Neuron (in vitro differentiated cells): ENCODE measurements around the gene TNS1.

Experiments
- H2AFZ ChIP-seq: one replicate; pipeline ENCODE4 v1.6.1; 2013; ENCODE audit warnings: low read depth, mild to moderate bottlenecking, inconsistent platforms, low read length, moderate library complexity
- H3K27me3 ChIP-seq: one replicate; pipeline ENCODE4 v1.6.1; 2013; ENCODE audit warnings: low read length; ENCODE audit not compliant: insufficient read depth
- H3K36me3 ChIP-seq: one replicate; pipeline ENCODE4 v1.6.1; 2013; ENCODE audit warnings: low read length; ENCODE audit not compliant: insufficient read depth
- H3K4me1 ChIP-seq: one replicate; pipeline ENCODE4 v1.6.1; 2013; ENCODE audit warnings: low read length; ENCODE audit not compliant: insufficient read depth
- H3K4me3 ChIP-seq: 2 replicates; pipeline ENCODE4 v1.5.1; 2013; ENCODE audit warnings: mild to moderate bottlenecking, low read length, moderate library complexity
- H3K9me3 ChIP-seq: one replicate; pipeline ENCODE4 v1.6.1; 2013; ENCODE audit warnings: low read length

The TNS1 gene

DNA sequence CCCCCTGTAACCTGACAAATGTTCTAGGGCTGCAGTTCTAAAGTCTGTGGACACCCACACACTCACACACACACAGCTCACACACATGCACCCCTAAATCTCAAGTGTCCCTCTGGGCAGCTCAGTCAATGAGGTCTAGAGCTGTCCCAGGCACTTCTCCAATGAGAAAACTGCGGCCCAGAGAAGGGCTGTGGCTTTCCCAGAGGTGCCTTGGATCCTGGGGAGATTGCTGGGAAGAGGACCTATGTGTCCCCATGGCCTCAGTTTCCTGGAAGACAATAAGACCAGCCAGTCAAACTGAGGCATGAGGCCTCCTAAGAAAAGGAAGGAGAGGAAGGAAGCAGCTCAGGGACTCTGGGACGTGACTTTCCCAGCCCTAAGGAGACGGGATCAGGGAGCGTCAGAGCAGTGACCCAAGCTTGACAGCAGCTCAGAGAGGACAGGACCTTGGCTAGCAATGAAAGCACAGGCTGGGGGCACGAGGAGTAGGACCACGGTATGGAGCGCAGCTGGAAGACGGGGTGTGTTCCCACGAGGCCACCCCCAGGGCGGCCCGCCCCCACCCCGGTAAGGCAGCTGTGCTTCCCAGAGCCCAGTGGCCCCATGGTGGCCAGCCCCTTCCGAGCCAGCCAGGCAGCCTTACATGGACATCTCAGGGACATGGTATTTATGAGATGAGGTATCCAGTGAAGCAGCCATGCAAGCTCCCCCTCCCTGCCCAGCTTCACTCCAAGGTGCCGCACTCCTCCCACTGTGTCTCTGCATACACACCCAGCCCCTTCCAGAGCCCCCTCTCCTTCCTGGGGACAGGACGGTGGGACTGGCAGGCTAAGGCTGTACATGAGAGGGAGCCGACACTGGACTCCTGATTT lies 46.0 kb downstream of the TNS1 start:
- no peaks in the 10 kb centered on the region for H3K36me3 ChIP-seq
- no peak overlapping the region for H3K4me3 ChIP-seq
- H2AFZ ChIP-seq: no peak overlapping the region
- no peaks in the 10 kb centered on the region for H3K4me1 ChIP-seq
- no peaks in the 10 kb centered on the region for H3K27me3 ChIP-seq
- H3K9me3 ChIP-seq: no peaks in the 10 kb centered on the region

DNA sequence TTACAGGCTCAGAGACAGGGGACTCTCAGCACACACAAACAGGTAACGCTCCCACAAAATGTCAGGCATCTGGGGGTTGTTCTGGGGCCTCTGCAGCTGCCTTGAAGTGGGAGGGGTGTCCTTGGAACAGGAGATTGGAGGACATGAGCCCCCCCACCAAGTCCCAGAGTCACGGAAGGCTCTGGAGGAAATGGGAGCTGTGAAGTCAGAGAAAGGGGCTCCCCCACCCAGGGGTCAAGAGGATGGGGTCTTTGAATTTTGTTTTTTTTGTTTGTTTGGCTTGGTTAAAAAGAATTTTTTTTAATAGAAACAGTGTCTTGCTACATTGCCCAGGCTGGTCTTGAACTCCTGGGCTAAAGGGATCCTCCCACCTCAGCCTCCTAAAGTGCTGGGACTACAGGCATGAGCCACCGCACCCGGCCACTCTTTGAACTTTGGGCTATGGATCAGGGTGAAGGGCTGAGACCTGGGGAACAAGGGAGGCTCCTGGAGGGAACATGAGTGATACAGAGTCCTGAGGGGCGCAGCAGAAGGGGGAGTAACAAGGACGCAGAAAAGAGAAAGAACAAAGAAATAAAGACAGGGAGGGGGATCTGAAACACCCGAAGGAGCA lies 46.8 kb downstream of the TNS1 start:
- no peaks in the 10 kb centered on the region for H3K27me3 ChIP-seq
- H3K36me3 ChIP-seq: no peaks in the 10 kb centered on the region
- no peak overlapping the region for H3K4me3 ChIP-seq
- H2AFZ ChIP-seq: no peak overlapping the region
- no peaks in the 10 kb centered on the region for H3K4me1 ChIP-seq
- H3K9me3 ChIP-seq: no peaks in the 10 kb centered on the region

DNA sequence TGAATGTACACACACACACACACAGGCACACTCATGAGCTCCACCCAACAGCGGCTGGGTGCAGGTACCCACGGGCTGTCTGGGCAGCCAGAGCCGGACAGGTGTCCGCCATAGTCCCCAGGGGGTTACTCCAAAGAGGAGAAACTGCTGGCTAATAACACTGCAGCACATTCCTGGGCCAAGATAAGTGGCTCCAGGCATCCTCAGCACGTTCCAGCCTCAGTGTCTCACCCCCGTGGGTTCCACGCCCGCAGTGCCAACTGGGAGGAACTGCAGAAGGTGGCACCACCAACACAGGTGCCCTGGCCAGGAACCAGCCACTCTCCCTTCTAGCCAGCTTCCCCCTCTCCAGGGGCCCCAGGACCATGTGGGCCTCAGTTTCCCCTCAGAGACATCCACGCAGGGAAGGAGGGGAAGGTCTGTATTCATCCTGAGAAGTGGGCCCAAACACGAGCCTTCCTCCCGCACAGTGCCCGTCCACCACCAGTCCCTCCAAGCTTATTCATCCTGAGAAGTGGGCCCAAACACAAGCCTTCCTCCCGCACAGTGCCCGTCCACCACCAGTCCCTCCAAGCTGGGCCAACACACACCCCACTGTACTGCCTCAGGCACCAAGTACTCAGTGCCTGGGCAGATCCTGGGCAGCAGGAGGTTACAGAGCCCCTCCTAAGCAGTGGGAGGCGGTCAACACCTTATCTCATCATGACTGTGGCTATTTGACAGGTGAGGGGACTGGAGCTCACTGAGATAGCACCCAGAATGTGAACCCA lies 47.6 kb downstream of the TNS1 start:
- H3K27me3 ChIP-seq: no peaks in the 10 kb centered on the region
- H3K36me3 ChIP-seq: no peaks in the 10 kb centered on the region
- H2AFZ ChIP-seq: no peak overlapping the region
- H3K4me1 ChIP-seq: no peaks in the 10 kb centered on the region
- no peak overlapping the region for H3K4me3 ChIP-seq
- H3K9me3 ChIP-seq: no peaks in the 10 kb centered on the region

DNA sequence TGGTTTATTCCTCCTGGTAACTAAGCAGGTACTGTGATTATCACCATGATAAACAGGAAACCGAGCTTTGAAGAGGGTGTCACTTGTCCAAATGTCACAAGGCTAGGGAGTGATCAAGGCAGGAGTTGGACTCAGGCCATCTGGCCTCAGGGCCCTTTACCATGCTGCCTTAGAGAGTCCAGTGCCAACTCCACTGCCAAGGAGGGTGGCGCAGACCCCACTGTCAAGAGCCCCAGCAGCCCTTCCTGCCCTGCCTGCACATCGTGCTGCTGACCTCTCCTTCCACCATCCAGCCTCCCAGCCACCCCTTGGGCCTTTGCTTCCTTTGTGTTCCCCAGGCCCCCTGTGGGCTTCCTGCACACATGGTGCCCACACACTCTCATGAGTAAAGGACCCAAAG lies 48.3 kb downstream of the TNS1 start:
- H3K4me3 ChIP-seq: no peak overlapping the region
- H2AFZ ChIP-seq: no peak overlapping the region
- no peaks in the 10 kb centered on the region for H3K4me1 ChIP-seq
- no peaks in the 10 kb centered on the region for H3K27me3 ChIP-seq
- no peaks in the 10 kb centered on the region for H3K36me3 ChIP-seq
- no peaks in the 10 kb centered on the region for H3K9me3 ChIP-seq

DNA sequence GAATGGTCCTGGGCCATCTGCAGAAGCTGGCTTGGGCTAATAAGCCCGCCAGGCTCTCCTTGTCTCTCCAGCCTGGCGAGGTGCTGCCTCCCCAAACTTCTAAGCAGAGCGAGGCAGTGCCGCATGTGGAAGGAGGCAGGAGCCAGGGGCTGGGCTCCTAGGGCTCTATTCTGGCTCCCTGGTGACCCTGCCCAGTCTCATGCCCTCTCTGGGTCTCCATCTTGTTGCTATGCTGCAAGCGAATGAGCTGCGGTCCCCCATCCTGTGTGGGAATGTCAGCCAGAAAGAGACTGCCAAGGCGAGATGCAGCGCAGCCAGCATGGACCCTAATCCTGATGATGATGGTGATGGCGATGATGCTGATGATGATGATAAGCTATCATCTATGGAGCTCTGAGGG lies 48.7 kb downstream of the TNS1 start:
- no peak overlapping the region for H3K4me3 ChIP-seq
- no peak overlapping the region for H2AFZ ChIP-seq
- no peaks in the 10 kb centered on the region for H3K9me3 ChIP-seq
- no peaks in the 10 kb centered on the region for H3K4me1 ChIP-seq
- H3K27me3 ChIP-seq: no peaks in the 10 kb centered on the region
- no peaks in the 10 kb centered on the region for H3K36me3 ChIP-seq

DNA sequence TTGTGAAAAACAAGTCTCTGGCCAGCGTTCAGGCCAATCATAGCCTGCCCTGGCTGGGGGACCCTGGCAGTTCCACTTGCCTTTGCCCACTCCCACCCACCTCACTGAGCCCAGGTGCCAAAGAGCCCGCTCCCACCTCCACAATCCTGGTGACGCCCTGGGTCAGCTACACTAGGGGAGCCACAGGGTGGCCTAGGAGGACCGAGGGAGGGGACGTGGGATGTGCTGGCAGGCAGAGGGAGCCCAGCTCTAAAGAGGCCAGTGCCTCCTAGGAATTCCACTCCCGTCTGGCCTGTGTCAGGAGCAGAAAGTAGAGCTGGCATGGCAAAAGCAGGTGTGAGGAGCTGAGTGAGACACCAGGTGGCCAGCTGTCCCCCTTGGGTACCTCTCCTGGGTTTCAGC lies 49.3 kb downstream of the TNS1 start:
- H3K27me3 ChIP-seq: no peaks in the 10 kb centered on the region
- no peak overlapping the region for H3K4me3 ChIP-seq
- H2AFZ ChIP-seq: no peak overlapping the region
- no peaks in the 10 kb centered on the region for H3K4me1 ChIP-seq
- no peaks in the 10 kb centered on the region for H3K9me3 ChIP-seq
- no peaks in the 10 kb centered on the region for H3K36me3 ChIP-seq

DNA sequence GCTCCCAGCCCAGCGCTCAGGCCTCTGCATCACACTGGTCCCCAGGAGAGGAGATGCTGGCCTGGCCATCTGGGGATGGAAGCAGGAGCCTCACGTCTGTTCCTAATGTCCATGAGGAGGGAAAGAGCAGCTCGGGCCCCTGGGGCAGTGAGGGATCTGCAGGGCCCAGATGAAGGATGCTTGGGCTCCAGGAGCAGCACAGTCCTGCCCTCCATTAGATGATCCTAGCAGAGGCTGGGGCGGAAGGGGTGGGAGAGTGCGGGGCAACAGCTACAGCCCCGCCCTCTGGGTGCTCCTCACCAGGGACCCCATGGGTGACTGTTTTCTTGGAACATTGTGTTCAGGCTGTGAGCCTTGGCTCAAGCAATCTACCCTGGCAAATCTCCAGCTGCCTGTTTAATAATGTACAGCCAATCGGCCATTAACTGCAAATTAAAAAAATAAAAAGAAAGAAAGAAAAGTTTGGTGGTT lies 49.7 kb downstream of the TNS1 start:
- Histone ChIP-seq H3K27me3 (no peaks in the 10 kb centered on the region), H3K9me3 (no peaks in the 10 kb centered on the region), H2AFZ (no peak overlapping the region), H3K4me1 (no peaks in the 10 kb centered on the region), H3K4me3 (no peak overlapping the region), H3K36me3 (no peaks in the 10 kb centered on the region)

DNA sequence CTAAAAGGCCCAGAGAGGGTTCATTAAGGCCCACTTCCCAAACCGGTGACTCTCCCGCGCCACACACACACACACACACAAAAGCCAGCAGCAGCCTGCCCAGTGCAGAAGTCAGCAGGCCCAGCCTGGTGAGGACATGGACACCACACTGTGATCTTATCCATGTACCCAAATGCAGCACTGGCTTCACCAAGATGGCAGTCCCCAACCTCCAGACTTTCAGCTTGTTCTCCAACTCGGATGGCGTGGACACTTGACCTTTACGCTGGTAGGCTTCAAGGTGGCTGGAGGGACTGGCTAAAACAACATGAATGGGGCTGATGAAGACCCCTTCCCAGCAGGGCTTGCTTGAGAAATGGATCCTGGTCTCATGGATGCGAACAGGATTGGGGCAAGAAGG lies 50.4 kb downstream of the TNS1 start:
- H3K36me3 ChIP-seq: no peaks in the 10 kb centered on the region
- H3K4me1 ChIP-seq: no peaks in the 10 kb centered on the region
- no peak overlapping the region for H3K4me3 ChIP-seq
- H3K9me3 ChIP-seq: no peaks in the 10 kb centered on the region
- H2AFZ ChIP-seq: no peak overlapping the region
- H3K27me3 ChIP-seq: no peaks in the 10 kb centered on the region

DNA sequence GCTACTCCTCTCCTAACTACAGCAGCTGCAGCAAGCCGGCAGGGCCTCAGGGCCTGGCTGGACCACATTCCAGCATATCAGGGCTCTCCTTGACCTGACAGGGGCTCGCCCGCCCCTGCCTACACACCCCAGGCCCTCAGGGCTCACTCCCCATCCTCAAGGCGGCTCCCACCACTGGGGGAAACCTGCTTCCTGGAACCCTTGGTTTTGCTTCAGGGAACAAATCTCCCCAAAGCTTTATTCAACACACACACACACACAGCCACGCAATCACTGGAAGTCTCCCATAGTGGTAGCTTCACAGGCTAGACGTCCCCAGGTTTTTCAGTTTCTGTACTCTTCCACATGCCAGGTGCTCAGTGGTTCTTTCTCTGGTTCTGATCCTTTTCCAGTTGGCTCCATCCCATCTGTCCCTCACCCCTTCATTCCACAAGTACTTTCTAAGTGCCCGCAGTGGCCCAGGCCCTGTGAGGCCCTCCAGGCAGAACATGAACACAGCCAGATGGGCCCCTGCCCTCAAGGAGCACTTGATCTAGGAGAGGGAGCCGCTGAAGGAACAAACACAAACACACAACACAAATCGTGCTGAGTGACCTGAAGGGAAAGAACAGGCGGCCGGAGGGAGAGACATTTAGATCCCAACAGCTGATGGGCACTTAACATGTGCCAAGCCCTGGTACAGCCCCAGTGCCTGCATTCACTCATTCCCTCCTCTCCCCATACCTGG lies 51.1 kb downstream of the TNS1 start:
- H3K9me3 ChIP-seq: no peaks in the 10 kb centered on the region
- no peak overlapping the region for H3K4me3 ChIP-seq
- no peak overlapping the region for H2AFZ ChIP-seq
- H3K27me3 ChIP-seq: no peaks in the 10 kb centered on the region
- no peaks in the 10 kb centered on the region for H3K4me1 ChIP-seq
- H3K36me3 ChIP-seq: no peaks in the 10 kb centered on the region

DNA sequence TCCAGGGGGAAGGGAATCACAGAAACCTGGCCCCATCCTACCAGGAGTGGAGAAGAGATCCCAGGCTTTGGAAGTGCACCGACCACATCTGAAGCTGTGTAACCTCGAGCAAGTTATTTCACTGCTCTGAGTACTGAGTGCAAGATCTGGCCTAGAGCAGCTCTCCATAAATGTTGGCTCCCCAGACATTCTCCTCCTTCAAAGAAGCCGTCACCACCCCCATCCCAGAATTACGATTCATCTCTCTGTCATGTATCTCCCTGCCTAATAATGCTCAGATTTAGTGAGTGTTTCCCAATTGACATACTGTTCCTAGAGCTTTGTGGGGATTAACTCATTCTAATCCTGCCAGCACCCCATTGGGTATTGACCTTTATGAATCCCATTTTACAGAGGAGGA lies 51.7 kb downstream of the TNS1 start:
- Histone ChIP-seq H3K9me3 (no peaks in the 10 kb centered on the region), H3K27me3 (no peaks in the 10 kb centered on the region), H3K36me3 (no peaks in the 10 kb centered on the region), H3K4me1 (no peaks in the 10 kb centered on the region), H3K4me3 (no peak overlapping the region), H2AFZ (no peak overlapping the region)

DNA sequence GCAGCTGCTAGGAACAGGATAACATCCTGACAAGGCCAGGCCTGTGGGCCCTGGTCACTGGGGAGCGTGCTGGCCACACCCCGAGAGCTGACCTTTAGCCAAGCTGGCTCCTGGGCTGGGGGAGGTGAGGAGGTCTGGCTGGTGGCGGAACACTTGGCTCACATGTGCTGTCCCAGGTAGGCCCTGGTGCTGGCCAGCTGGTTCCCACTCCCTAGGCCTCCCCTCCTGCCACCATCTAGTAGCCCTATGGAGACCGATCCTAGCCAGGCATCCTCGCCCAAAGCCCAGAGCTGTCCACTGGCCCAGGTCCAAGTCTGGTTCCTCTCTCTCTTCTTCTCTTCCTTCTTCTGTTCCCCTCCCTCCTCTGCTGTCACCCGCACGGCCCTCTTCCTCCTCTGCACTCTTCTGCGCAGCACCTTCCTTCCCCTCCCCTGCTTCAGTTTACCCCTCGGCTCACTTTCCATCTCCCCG lies 52.4 kb downstream of the TNS1 start:
- no peaks in the 10 kb centered on the region for H3K27me3 ChIP-seq
- H3K4me3 ChIP-seq: no peak overlapping the region
- no peaks in the 10 kb centered on the region for H3K4me1 ChIP-seq
- H2AFZ ChIP-seq: no peak overlapping the region
- no peaks in the 10 kb centered on the region for H3K9me3 ChIP-seq
- H3K36me3 ChIP-seq: no peaks in the 10 kb centered on the region

DNA sequence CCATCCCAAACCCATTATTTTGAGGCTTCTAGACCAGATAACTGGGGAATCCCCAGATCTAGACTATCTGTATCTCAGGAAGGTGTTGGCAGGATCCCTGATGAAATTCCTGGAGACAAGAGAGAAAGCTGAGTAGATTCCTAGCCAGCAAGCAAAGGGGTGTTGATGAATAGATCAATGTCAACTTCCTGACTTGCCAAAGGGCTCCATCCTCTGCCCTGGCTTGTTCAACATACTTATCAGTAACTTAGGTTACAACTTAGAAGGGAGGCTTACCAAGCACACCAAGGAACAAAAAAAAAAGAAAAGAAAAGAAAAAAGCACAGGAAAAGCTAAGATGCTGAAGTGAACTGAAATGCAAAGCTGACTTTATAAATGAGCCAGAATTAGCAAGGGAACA lies 53.3 kb downstream of the TNS1 start:
- no peak overlapping the region for H2AFZ ChIP-seq
- H3K4me1 ChIP-seq: no peaks in the 10 kb centered on the region
- no peaks in the 10 kb centered on the region for H3K9me3 ChIP-seq
- no peak overlapping the region for H3K4me3 ChIP-seq
- no peaks in the 10 kb centered on the region for H3K27me3 ChIP-seq
- H3K36me3 ChIP-seq: no peaks in the 10 kb centered on the region
